Endothelial cell of umbilical vein (primary cell): ENCODE results near the gene COTL1. TPM values are rescaled to one million over a fixed set of nuclear protein-coding genes. Genes with fewer than 3 reads are reported as not detected.

Source experiments
- BruUV-seq: library from RNA; stranded (reverse); fragments of 400-500 nt; replicated peaks from 2 replicates; lab custom pipeline; 2021; lab: Mats Ljungman, UMichigan
- CTCF ChIA-PET: fragments of 300-600, 350-600 bp; sonication (Branson Sonifier 250); formaldehyde crosslinking; loops from one replicate; lab custom pipeline; 2021; ENCODE audit warnings: antibody characterized with exemption, inconsistent platforms; lab: Charles Lee
- POLR2A ChIA-PET: fragments of 300-600, 350-600 bp; sonication (Branson Sonifier 250); formaldehyde crosslinking; loops from one replicate; lab custom pipeline; 2021; ENCODE audit warnings: antibody characterized with exemption, inconsistent platforms; lab: Charles Lee
- DNase-seq: peaks from one replicate; pipeline ENCODE4 v3.0.0-alpha.2; 2011; ENCODE audit warnings: low read depth, low spot score
- FAIRE-seq: peaks from 2 replicates; lab custom pipeline; 2011; peaks lifted over from hg19 to GRCh38; lab: Jason Lieb, UNC
- H2AFZ ChIP-seq: 2 replicates; pipeline ENCODE4 v1.6.0; 2012; ENCODE audit warnings: low read depth, low read length, control low read depth, inconsistent platforms
- H3K27ac ChIP-seq: 2 replicates; pipeline ENCODE4 v1.5.1; 2011; ENCODE audit warnings: low read depth, mild to moderate bottlenecking, control low read depth, low read length, moderate library complexity; ENCODE audit not compliant: insufficient read depth
- H3K27me3 ChIP-seq, 2 experiments: 2 replicates each; pipeline versions ENCODE4 v1.6.0 to v1.6.1; 2011; ENCODE audit warnings: low read length in 2 of 2, mixed read lengths in 1 of 2; ENCODE audit not compliant: control insufficient read depth in 2 of 2, insufficient read depth in 2 of 2
- H3K36me3 ChIP-seq, 2 experiments: 2 replicates in 1 of 2; 3 replicates in 1 of 2; pipeline ENCODE4 v1.5.1; 2011; ENCODE audit warnings: low read length in 2 of 2, mild to moderate bottlenecking in 1 of 2, moderate library complexity in 1 of 2; ENCODE audit not compliant: control insufficient read depth in 2 of 2, insufficient read depth in 2 of 2; ENCODE audit errors: extremely low read depth in 1 of 2
- H3K4me1 ChIP-seq: 3 replicates; pipeline ENCODE4 v1.5.1; 2011; ENCODE audit warnings: mild to moderate bottlenecking, low read length; ENCODE audit not compliant: control insufficient read depth, insufficient read depth; ENCODE audit errors: extremely low read depth
- H3K4me2 ChIP-seq: 2 replicates; pipeline ENCODE4 v1.6.1; 2011; ENCODE audit warnings: low read length, control low read depth, mixed read lengths; ENCODE audit not compliant: insufficient read depth
- H3K4me3 ChIP-seq, 3 experiments: fragments of 200-600 bp in 1 of 3; sonication (generic), shearing (Covaris generic) in 1 of 3; replicated peaks in 1 of 3; 2 replicates each; pipeline ENCODE4 v1.5.1; 2011 to 2016; ENCODE audit warnings: control low read depth in 3 of 3, low read length in 3 of 3, mild to moderate bottlenecking in 2 of 3, inconsistent platforms in 1 of 3, low read depth in 1 of 3, moderate library complexity in 1 of 3; ENCODE audit not compliant: insufficient read depth in 1 of 3
- H3K79me2 ChIP-seq: 2 replicates; pipeline ENCODE4 v1.6.0; 2012; ENCODE audit warnings: low read length, inconsistent platforms; ENCODE audit not compliant: control insufficient read depth, insufficient read depth
- H3K9ac ChIP-seq: replicated peaks from 2 replicates; pipeline ENCODE3; 2011; ENCODE audit warnings: low read length, control low read depth; ENCODE audit not compliant: insufficient read depth; ENCODE audit errors: extremely low read depth
- H3K9me1 ChIP-seq: replicated peaks from 3 replicates; pipeline ENCODE4 v1.6.0; 2011; ENCODE audit warnings: mild to moderate bottlenecking, low read length; ENCODE audit not compliant: control insufficient read depth, insufficient read depth; ENCODE audit errors: extremely low read depth
- H3K9me3 ChIP-seq: replicated peaks from 2 replicates; pipeline ENCODE4 v1.5.1; 2012; ENCODE audit warnings: low read length, inconsistent platforms; ENCODE audit not compliant: control insufficient read depth, insufficient read depth
- H4K20me1 ChIP-seq: replicated peaks from 2 replicates; pipeline ENCODE3; 2011; ENCODE audit warnings: mild to moderate bottlenecking, low read length; ENCODE audit not compliant: control insufficient read depth, insufficient read depth; ENCODE audit errors: extremely low read depth
- CTCF ChIP-seq, 2 donors: IDR thresholded peaks; 1 replicate in 1 of 2; 2 replicates in 1 of 2; pipeline ENCODE4 v1.5.1; 2011; ENCODE audit warnings: low read length in 2 of 2, mild to moderate bottlenecking in 2 of 2, moderate library complexity in 2 of 2, control low read depth in 1 of 2, inconsistent platforms in 1 of 2, low read depth in 1 of 2; ENCODE audit not compliant: insufficient read depth in 1 of 2; ENCODE audit errors: extremely low read depth in 1 of 2
- EZH2 ChIP-seq: IDR thresholded peaks from 2 replicates; pipeline ENCODE4 v1.6.1; 2012; ENCODE audit warnings: borderline replicate concordance, low read depth, mild to moderate bottlenecking, moderate library complexity, low read length, inconsistent platforms; ENCODE audit not compliant: severe bottlenecking
- FOS ChIP-seq: IDR thresholded peaks from 2 replicates; pipeline ENCODE4 v1.6.1; 2011; ENCODE audit warnings: mild to moderate bottlenecking, low read length, moderate library complexity, borderline replicate concordance; ENCODE audit not compliant: insufficient read depth
- GATA2 ChIP-seq: IDR thresholded peaks from 2 replicates; pipeline ENCODE4 v1.7.0; 2011; ENCODE audit warnings: low read depth, mild to moderate bottlenecking, moderate library complexity, mixed read lengths, low read length; ENCODE audit not compliant: insufficient read length, insufficient read depth
- JUN ChIP-seq: IDR thresholded peaks from 2 replicates; pipeline ENCODE4 v1.6.1; 2011; ENCODE audit warnings: borderline replicate concordance, low read depth; ENCODE audit not compliant: insufficient read length, insufficient read depth
- MAX ChIP-seq: IDR thresholded peaks from 2 replicates; pipeline ENCODE4 v1.6.1; 2011; ENCODE audit not compliant: insufficient read depth, insufficient read length
- MYC ChIP-seq: IDR thresholded peaks from one replicate; pipeline ENCODE4 v1.6.1; 2011; ENCODE audit warnings: mild to moderate bottlenecking, low read depth, low read length
- POLR2A ChIP-seq: IDR thresholded peaks from 2 replicates; pipeline ENCODE4 v1.6.1; 2012; ENCODE audit warnings: low read depth, mild to moderate bottlenecking, control low read depth, low read length
- POLR2AphosphoS5 ChIP-seq: IDR thresholded peaks from 2 replicates; pipeline ENCODE4 v1.6.1; 2012; ENCODE audit warnings: low read depth, mild to moderate bottlenecking, control low read depth, low read length, moderate library complexity; ENCODE audit not compliant: insufficient read depth
- dilution Hi-C: fragments of 300-500 bp; cut with MboI; formaldehyde crosslinking; loops from one replicate; pipeline ENCODE4 v1.15.0; 2019; ENCODE audit warnings: low sequenced_read_pairs; ENCODE audit not compliant: extremely low pct_ligation_motif_present
- intact Hi-C: fragments of 100-400 bp; cut with micrococcal nuclease; formaldehyde crosslinking; loops from one replicate; pipeline ENCODE4 v1.10.0; 2022
- polyA plus RNA-seq, 4 experiments: library from polyadenylated mRNA; depleted of rRNA in 3 of 4; stranded (reverse) in 3 of 4; unstranded in 1 of 4; fragments of >200 nt; gene quantifications; 2 replicates each; pipeline versions ENCODE4 v1.2.1 to v1.2.3, GENCODE V29; 2011 to 2012; ENCODE audit warnings: missing spikeins in 1 of 4
- total RNA-seq: library from RNA; stranded (reverse); gene quantifications from 2 replicates; pipeline ENCODE4 v1.2.3, GENCODE V29; 2021

The COTL1 gene
- total and polyA plus RNA-seq, 2 donors (not counting 3 experiments of a cell fraction or from before 2014, with no cell fraction given), result 90.0 to 200 TPM

GRCh38 chr16:84650062-84650991, 32.4 kb upstream of the COTL1 start:
- intact Hi-C loops, result no loop called here
- Histone ChIP-seq H3K4me1 (peaks cover 9% of the 10 kb centered on the region), H3K9me3 (no peaks in the 10 kb centered on the region), H3K9ac (no peak overlapping the region), H3K9me1 (no peaks in the 10 kb centered on the region), H3K4me2 (no peak overlapping the region), H3K27me3 (peaks cover 0 to 3% of the 10 kb centered on the region in 2 experiments), H4K20me1 (no peaks in the 10 kb centered on the region), H3K79me2 (no peaks in the 10 kb centered on the region), H2AFZ (no peak overlapping the region), H3K36me3 (peaks cover 0 to 7% of the 10 kb centered on the region in 2 experiments), H3K4me3 (no peak overlapping the region), H3K27ac (no peak overlapping the region)
- dilution Hi-C loops, result no loop called here
- no peak for DNase-seq
- TF ChIP-seq FOS, result no peak
- no peak for TF ChIP-seq GATA2
- TF ChIP-seq MYC, result no peak
- TF ChIP-seq CTCF (IDR thresholded peaks at IDR 0.05; ENCODE audit: extremely low read depth in 1 of 2, insufficient read depth in 1 of 2, low read depth in 1 of 2, low read length in 2 of 2), result no peak
- no peak for TF ChIP-seq POLR2AphosphoS5
- TF ChIP-seq EZH2, result no peak
- no peak for TF ChIP-seq JUN
- TF ChIP-seq POLR2A, result no peak
- TF ChIP-seq MAX, result no peak
- TSS peak; percentile 22 for BruUV-seq
- POLR2A ChIA-PET, result no interaction called here
- CTCF ChIA-PET, result interaction anchor here (0.7 to 1.2 kb wide), 4 partner anchors 13 to 88 kb away, joined by 3 read pairs; no protein-coding TSS in a partner anchor
- FAIRE-seq, result no peak
